Skeletal muscle cell (primary cell): ENCODE measurements around the gene CARD19.

Experiments
- DNase-seq: peaks from one replicate; pipeline ENCODE4 v3.0.0-alpha.2; 2010; ENCODE audit warnings: low read depth
- H3K4me3 ChIP-seq: 2 replicates; pipeline ENCODE4 v1.5.1; 2011; ENCODE audit warnings: low read depth, mild to moderate bottlenecking, control low read depth, low read length, moderate library complexity

CARD19 gene

GRCh38 chr9:93128011-93128714 is 32.1 kb downstream of the CARD19 start:
- H3K4me3 ChIP-seq = no peak overlapping the region
- no peak for DNase-seq

GRCh38 chr9:93128715-93129224 is 32.8 kb downstream of the CARD19 start:
- no peak overlapping the region for H3K4me3 ChIP-seq
- no peak for DNase-seq

- no peak for DNase-seq
- no peak overlapping the region for H3K4me3 ChIP-seq
Measured at GRCh38 chr9:93129286-93129685, 33.3 kb downstream of the CARD19 start.

- no peak overlapping the region for H3K4me3 ChIP-seq
- no peak for DNase-seq
Measured at GRCh38 chr9:93129691-93130500, 33.9 kb downstream of the CARD19 start.

GRCh38 chr9:93130861-93131481 is 35.0 kb downstream of the CARD19 start:
- no peak overlapping the region for H3K4me3 ChIP-seq
- no peak for DNase-seq

GRCh38 chr9:93131599-93132286 is 35.7 kb downstream of the CARD19 start:
- no peak for DNase-seq
- H3K4me3 ChIP-seq = no peak overlapping the region

- DNase-seq = no peak
- peak overlapping the region; percentile 75 for H3K4me3 ChIP-seq
Measured at GRCh38 chr9:93132287-93132927, 36.4 kb downstream of the CARD19 start.

- DNase-seq = no peak
- H3K4me3 ChIP-seq = peak overlapping the region; percentile 75
Measured at GRCh38 chr9:93132946-93133680, 37.1 kb downstream of the CARD19 start.

GRCh38 chr9:93133681-93134014 is 37.6 kb downstream of the CARD19 start:
- peak; percentile 56 for DNase-seq
- H3K4me3 ChIP-seq = peak overlapping the region; percentile 75

- DNase-seq = no peak
- H3K4me3 ChIP-seq = peak within 1 kb of the TSS; percentile 75
Measured at GRCh38 chr9:93134015-93134739, 38.2 kb downstream of the CARD19 start, which contains the start of gene NINJ1. Gene NINJ1, minus strand, starts transcription at chr9:93134251. Its CDS starts 34 bp downstream, at chr9:93134217.

- H3K4me3 ChIP-seq = peak overlapping the region; percentile 75
- no peak for DNase-seq
Measured at GRCh38 chr9:93134740-93135444, 38.9 kb downstream of the CARD19 start.

GRCh38 chr9:93136011-93136440 is 40.0 kb downstream of the CARD19 start:
- DNase-seq = no peak
- H3K4me3 ChIP-seq = no peak overlapping the region

- H3K4me3 ChIP-seq = no peak overlapping the region
- no peak for DNase-seq
Measured at GRCh38 chr9:93137362-93137761, 41.3 kb downstream of the CARD19 start.

GRCh38 chr9:93138171-93138764 is 42.3 kb downstream of the CARD19 start:
- no peak overlapping the region for H3K4me3 ChIP-seq
- DNase-seq = no peak

GRCh38 chr9:93139365-93140182 is 43.6 kb downstream of the CARD19 start:
- DNase-seq = no peak
- no peak overlapping the region for H3K4me3 ChIP-seq
